HepG2 (cell line): ENCODE measurements around the gene ZG16B.

Source experiments
- CBX5 ChIP-seq: sonication (generic); formaldehyde crosslinking; IDR thresholded peaks from 2 replicates; pipeline ENCODE4 v1.4.0; 2020; ENCODE audit warnings: missing genetic modification reagents, borderline replicate concordance
- EZH2 ChIP-seq: conservative IDR thresholded peaks from 2 replicates; pipeline ENCODE4 v1.6.1; 2012; ENCODE audit warnings: mild to moderate bottlenecking, low read depth, low read length, moderate library complexity
- POLR2AphosphoS5 ChIP-seq: IDR thresholded peaks from 2 replicates; pipeline ENCODE4 v1.6.1; 2012; ENCODE audit warnings: low read depth, low read length
- REST ChIP-seq, 2 experiments: IDR thresholded peaks; 2 replicates each; pipeline ENCODE4 v1.6.1; 2011 to 2012; ENCODE audit warnings: low read length in 2 of 2, borderline replicate concordance in 1 of 2, low read depth in 1 of 2, mild to moderate bottlenecking in 1 of 2, moderate library complexity in 1 of 2
- ZNF749 ChIP-seq: sonication (generic); formaldehyde crosslinking; IDR thresholded peaks from 2 replicates; pipeline ENCODE4 v1.8.0; 2022; ENCODE audit warnings: mild to moderate bottlenecking, missing genetic modification reagents, moderate library complexity, borderline replicate concordance

- TF ChIP-seq CBX5 (no peak), REST (IDR thresholded peaks at IDR 0.05; ENCODE audit: borderline replicate concordance in 1 of 2, low read depth in 1 of 2, low read length in 2 of 2) (no peak), ZNF749 (CRISPR knock-in tag) (no peak), POLR2AphosphoS5 (no peak), EZH2 (no peak)
Observed at GRCh38 chr16:2859686-2860265, 29.7 kb downstream of the ZG16B start.
